Measurements from ENCODE around the gene TLR3.
"Not testable (repeated sequence)": the region's sequence is repeated elsewhere in the genome, so short reads cannot be mapped to it uniquely, and the experiment has no call there.

Gene TLR3

DNA sequence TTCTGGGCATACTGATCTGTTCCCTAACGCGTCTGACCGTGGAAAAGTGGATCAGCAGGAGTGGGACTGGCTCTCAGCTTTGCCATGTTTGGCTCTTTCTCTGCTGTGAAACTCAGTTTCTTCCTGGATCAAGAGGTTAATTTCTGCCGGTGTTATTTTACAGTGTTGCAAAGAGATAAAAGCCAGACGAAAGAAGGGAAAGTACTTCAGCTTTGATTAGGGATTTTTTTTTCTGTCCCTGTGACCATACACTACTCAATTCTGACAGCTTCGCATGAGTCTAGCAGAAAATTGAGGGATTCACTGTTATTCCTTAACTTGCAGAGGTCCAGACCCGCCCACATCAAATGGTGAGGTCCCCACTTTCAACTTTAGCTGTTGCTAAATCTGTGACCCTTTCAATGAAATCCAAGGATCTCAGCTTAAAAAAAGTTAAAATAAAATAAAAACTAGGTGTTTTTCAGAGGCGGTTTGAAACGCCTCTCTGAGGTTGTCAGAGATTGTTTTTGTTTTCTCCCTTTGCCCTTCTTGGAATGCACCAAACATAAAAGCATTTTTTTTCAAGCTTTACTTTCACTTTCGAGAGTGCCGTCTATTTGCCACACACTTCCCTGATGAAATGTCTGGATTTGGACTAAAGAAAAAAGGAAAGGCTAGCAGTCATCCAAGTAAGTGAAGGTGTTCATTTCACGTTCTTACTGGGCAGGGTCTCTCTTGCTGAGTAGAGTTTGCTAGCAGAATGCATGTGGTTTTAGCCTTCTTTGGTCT, at the start of gene TLR3:
Gene TLR3, plus strand, starts transcription at position 576 of the 768 bp plus-strand sequence. CDS start 7,464 bp downstream, outside the sequence.
- in situ Hi-C loops (cut with HindIII; ENCODE audit: low sequenced_read_pairs): no loop called here

DNA sequence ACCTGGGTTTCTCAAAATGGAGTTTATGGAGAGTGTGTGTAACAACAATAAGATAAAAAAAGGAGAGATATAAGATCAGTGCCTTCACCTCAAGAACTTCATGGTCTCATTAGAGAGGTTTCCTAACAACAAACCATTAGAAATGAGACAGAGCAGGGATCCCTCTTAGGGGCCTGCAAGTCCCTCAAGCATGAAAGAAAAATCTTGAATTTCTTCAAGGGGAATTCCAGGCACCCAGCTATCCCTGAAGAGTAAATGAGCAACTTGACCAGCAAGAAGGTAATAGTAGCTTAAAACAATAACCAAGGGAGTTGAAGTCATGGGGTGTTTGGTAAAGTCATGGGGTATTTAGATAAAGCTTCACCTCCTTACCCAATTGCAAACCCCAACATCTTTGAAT, 49.7 kb upstream of the TLR3 start:
- in situ Hi-C loops (cut with HindIII; ENCODE audit: low sequenced_read_pairs): no loop called here

DNA sequence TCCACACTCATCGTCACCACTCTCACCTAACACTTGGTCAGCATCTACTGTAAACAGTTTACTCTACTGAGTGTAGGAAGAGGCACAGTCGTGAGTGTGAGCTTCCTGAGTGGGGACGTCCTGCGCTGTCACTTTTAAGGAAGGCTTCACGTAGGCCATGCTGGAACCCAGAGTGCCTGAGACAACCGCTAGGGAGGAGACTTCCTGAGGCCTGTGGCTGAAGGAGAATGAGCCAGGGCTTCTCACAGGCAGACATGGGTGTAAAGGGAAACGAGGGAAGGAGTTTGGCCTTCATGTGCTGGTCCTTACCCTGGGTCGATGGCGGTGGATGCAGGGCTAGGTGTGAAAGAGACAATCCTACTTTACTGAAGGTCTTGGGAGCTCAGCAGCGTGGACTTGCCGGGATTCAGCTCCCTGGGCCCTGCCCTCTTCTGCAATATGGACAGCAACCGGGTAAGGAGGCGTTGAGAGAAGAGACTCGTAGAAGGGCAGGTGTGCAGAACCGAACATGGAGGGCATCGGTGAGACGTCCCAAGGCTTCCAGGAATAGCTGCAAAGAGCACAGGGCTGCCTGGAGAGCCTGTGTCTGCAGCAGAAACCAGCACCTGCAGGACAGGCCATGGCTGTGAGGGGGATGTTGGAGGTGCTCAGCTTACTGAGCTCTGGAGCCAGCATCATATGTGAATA, 48.7 kb upstream of the TLR3 start:
- in situ Hi-C loops (cut with HindIII; ENCODE audit: low sequenced_read_pairs): no loop called here

DNA sequence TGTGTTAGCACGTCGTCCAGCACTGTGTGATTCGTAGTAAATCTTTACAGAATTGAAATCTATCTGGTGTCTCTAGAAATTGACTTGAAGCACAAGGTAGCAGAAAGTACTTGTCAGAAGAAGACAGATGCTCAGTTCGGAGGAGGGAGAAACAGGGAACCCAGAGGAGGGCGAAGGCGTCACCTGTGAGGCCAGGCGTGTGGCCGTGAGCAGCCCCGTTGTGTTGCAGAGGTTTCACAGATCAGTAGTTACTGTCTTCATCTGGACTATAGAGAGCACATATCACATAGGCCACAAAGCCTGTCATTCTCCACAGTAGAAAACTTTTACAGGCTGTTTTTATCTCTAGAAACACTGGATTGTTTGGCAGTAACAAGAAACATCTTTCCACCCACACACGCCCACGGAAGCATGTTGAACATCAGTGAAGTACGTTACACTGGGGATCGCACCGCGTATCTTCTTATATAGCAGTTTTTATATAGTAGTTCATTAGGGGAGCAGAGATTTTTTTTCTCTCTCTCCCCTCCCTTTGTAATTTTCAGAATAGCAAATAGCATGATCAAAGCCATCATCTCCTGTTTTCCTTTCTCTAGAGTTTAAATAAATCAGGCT, 48.1 kb upstream of the TLR3 start:
- in situ Hi-C loops (cut with HindIII; ENCODE audit: low sequenced_read_pairs): no loop called here

DNA sequence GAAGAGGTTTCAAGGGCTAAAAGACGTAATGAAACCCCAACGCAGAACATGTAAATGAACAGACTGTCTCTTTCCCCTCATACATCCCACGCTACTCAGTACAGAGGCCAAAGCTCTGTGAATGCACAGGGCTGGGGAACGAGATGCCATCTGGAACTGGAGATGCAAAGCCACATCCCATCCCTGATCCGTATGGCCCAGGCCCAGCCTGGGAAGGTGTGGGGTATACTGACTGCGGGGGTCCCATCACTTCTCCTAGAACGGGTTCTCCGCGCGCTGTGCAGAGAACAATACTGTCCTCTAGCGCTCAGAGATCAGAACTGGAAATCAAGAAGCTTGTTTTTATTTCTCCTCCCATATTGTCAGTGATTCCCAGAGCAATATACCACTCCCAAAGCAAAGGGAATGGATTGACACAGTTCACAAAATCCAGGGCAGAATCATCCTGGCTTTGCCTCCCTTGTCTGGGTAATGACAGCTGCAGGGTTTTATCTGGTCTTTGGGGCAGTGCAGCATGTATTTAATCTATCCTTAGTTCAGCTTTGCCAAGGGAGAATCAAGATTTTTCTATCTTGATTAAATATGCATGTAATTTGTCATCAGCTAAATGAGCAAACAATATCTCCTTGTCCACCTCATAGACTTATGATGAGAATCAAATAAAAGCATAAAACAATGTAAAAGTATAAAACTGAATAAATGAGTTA, 47.3 kb upstream of the TLR3 start:
- in situ Hi-C loops (cut with HindIII; ENCODE audit: low sequenced_read_pairs): no loop called here

DNA sequence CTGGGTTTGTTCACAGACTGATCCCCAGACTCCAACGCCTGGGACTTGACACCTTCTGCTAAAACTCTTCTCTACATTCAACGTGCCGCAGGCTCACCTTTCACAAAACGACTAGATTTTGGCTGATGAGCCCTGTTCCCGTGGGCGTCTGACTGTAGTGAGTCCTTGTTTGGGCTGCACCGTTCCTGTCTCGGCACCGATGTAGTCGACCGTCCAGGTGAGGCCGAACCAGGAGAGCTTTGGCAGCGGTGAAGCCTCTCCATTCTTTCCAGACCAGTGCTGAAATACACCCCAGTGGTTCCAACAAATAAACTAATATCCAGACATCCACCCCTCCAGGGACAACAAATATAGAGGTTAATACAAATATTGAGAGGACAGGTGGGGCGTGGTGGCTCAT, 45.0 kb upstream of the TLR3 start:
- in situ Hi-C loops (cut with HindIII; ENCODE audit: low sequenced_read_pairs): no loop called here

DNA sequence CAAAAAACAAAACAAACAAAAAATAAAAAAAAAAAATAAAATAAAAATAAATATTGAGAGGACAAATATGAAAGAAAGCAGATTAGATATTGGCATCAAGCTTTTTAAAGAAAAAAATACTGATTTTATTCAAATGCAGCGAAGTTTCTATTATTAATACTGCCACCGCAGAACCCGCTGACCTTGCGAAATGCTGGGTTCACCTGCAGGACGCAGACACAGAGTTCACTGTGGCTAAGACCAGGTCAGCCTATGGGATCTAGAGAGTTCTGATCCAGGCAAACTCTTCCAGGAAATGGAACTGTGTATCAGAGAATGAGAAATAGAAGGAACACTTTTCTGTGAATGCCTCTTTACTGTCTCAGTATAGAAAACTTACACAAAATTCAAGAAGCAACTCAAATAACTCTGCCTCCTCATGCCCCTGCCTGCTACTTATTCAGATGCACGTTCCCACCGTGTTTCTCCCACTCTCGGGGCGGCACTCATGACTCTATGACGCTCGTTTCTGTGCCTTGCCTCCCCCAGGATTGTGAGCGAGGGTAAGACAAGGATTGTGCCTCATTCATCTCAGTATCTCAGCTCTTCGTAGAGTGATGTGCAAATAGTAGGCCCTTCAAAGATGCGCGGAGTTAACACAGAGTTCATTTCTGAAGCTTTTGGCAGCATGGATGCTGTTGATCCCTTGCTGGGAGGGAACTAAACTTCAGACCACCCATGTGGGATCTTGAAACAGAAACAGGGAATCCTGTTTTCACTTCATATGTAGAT, 44.1 kb upstream of the TLR3 start:
- in situ Hi-C loops (cut with HindIII; ENCODE audit: low sequenced_read_pairs): loop anchor here (5.0 kb wide), 1 partner anchor 33 kb away; no protein-coding TSS in a partner anchor

DNA sequence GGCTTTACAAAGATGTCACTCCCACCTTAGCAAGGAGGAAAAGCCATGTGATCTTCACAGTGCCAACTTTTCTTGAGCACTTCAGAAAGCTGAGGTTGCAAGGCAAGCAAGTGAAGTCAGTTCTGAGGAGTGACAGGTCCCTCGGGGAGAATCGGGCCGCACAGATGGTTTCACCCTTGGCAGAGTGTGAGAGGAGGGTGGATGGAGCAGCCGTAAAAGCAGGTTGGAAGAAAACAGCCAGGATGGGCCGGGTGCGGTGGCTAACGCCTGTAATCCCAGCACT, 43.6 kb upstream of the TLR3 start:
- in situ Hi-C loops (cut with HindIII; ENCODE audit: low sequenced_read_pairs): loop anchor here (5.0 kb wide), 1 partner anchor 33 kb away; no protein-coding TSS in a partner anchor

DNA sequence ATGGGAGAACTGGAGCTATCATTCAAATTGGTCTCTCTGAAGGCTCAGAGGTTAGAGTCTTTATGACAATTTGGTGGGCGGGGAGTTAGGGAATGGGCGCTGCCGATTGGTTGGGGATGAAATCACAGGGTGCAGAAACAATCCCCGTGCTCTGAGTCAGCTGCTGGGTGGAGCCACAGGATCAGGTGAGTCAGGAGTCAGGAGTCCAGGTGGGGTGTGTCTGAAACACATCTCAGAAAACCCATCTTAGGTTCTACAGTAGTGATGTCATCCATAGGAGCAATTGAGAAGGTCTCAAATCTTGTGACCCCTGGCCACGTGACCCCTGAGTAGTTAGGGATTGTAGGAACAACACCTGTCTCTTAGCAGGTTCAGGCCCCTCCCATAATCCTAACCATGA, 41.6 kb upstream of the TLR3 start:
- in situ Hi-C loops (cut with HindIII; ENCODE audit: low sequenced_read_pairs): loop anchor here (5.0 kb wide), 1 partner anchor 35 kb away; no protein-coding TSS in a partner anchor

DNA sequence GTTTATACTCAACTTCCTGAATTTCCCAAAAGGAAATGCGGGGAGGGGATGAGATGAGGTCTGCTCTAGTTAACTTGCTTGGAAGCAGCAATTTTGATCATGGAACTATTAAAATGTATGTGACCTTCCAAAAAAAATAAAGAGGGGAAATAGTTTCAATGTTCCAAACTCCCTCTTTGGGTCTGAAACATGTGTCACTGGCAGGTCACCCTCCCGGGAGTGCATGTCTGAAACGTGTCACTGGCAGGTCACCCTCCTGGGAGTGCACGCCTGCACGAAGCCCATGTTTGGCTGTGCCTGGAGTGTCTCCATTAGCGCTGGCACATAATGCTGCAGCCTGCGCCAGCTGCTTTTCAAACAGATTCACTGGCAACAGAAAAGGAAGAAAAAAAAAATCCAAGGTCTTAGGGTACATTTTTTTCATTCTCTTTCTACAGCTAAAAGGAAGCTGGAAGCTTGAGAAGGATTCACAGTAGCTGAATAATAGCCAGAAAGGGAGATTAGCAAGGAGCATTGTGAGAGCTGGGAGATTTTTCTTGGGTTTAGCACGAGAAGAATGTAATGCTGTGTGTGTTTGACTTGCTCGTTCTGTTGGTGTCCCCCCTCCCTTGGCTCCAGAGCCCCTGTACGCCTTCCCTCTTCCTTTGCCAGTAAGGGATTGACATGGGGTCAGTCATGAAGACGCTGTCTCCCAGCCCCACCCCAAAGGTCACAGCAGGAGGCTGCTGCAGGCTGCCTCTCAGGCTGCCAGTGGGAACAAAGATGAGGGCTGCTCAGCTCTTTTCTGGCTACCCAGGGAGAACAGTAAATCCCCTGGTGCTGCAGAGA, 39.2 kb upstream of the TLR3 start:
- in situ Hi-C loops (cut with HindIII; ENCODE audit: low sequenced_read_pairs): loop anchor here (5.0 kb wide), 1 partner anchor 37 kb away; no protein-coding TSS in a partner anchor

DNA sequence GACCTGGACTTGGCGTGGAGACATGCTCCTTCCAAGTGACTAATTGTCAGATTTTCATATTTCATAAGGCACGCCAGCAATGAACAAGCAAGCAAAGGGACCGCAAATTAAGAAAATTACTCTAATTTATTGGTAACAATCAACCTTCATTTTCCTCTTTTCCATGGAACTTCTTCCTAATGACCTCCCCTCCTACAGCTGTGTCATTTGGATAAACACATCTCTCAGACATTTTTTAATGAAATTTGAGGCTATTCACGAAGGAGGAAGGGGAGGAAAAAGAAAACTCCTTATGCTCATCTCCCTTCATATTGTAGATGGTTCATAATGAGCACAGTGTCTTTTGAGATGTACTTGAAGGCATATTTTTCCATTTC, 38.6 kb upstream of the TLR3 start:
- in situ Hi-C loops (cut with HindIII; ENCODE audit: low sequenced_read_pairs): no loop called here

DNA sequence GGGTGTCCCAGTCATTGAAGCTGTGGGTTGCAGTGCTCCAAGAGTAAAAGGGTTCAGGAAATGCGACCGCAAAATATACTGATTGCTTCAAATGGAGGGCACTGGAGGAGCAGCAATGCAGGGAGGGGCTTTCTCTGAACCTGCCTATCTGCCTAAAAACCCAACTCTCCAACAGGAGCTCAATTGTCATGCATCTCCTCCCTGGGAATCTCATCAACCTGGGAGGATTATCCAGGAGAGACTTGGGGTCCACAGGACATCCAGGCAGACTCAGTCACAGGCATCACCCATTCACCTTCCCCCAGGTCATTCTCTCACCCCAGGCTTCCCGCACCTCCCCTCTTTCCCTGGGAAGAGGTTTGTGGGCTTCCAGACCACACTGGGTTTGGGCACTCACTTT, 38.2 kb upstream of the TLR3 start:
- in situ Hi-C loops (cut with HindIII; ENCODE audit: low sequenced_read_pairs): no loop called here

DNA sequence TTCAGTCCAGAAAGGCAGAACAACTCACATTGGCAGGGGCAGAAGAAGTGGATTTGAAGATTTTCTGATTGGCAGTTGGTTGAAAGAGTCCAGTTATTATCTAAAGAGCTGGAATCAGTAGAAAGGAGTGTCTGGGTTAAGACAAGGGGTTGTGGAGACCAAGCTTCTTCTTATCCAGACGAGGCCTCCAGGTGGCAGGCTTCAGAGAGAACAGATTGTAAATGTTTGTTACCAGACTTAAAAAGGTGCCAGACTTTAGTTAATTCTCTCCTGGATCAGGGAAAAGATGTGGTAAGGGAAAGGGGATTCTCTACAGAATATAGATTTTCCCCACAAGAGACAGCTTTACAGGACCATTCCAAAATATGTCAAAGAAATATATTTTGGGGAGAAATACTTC, 36.7 kb upstream of the TLR3 start:
- in situ Hi-C loops (cut with HindIII; ENCODE audit: low sequenced_read_pairs): no loop called here

DNA sequence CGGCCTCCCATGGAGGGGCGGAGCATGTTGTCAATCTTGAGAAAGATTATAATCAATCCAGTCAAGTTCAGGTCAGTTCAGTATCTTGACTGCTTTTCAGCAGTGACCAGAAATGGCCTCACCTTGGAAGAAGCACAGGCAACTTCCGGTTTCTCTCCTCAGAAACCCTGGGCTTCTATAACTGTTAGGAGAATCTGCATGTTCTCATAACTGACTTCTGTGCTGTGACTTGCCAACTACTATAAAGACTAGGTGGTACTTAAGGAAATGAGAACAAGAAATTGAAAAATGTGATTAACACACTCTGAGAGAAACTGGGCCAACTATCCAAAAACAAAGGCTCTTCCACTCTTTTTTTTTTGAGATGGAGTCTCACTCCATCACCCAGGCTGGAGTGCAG, 35.9 kb upstream of the TLR3 start:
- in situ Hi-C loops (cut with HindIII; ENCODE audit: low sequenced_read_pairs): no loop called here

DNA sequence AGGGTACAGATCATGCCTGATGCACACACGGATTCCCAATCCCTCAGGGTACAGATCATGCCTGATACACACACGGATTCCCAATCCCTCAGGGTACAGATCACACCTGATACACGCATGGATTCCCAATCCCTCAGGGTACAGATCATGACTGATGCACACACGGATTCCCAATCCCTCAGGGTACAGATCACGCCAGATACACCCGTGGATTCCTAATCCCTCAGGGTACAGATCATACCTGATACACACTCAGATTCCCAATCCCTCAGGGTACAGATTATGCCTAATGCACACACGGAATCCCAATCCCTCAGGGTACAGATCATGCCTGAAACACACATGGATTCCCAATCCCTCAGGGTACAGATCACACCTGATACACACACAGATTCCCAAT, 34.3 kb upstream of the TLR3 start:
- in situ Hi-C loops (cut with HindIII; ENCODE audit: low sequenced_read_pairs): not testable (repeated sequence)

DNA sequence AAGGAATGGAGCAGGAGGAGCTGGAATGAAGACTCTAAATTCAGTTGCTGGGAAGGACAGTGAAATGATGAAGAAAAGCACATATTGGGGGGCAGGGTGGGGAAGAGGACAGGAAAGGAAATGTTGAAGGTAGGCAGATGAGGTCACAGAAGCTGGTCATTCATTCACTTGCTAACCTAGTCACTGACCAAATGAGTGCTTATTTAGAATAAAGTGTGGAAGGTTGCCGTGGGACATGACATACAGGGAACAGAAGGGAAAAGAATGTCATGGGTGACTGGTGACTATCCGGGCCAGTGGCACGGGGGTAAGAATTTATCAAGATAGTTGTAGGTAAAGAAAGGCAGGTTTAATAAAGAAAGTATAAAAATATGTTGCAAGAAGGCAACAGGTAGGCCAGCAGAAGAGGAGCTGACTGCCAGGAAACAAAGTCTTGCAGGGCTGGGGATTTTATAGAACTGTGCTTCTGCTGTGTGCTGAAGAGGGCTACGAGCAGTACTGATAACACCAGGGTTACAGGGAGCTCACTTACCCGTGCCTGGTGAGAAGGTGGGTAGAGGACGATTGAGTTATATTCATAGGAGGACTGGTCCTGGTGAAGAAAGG, 31.9 kb upstream of the TLR3 start:
- in situ Hi-C loops (cut with HindIII; ENCODE audit: low sequenced_read_pairs): no loop called here

DNA sequence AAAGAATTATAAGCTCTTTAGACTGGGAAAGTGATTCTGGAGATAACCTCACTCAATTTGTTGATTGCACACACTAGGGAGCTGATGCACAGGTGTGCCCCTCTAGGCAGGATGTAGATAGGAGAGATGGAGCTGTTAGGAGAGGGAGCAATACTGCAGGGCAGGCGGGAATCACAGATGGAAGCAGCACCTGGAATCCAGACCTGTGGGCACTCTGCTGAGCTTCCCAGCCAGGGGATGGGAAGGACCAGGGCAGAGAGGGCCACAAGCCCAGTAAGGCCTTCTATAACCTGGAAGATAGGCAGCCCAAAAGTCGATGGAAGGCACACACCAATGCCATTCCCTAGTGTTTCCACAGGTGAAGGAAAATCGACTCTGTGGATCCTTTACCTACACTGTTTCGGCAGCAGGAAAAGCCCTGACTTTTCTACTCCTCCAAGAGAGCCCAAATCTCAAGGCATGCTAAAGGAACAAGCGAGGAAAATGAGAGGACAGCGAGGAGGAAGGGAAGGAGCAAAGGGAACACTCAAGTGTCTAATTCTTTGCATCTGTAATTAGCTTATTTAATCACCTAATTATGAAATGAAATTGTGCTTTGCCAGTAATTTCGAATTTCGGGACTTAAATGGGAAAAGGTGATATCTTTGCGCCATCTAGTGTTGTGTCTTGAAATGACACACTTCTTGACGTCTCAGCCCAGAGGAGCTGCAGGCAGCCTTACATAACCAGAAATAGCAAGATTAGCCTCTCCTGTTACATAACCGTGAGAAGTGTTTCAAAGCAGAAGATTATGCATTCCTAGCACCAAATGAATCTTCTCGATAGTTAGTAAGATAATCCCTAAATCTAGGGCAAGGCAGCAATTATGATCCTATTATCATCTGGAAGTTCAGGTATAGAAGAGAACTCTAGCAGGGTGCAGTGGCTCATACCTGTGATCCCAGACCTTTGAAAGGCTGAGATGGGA, 31.0 kb upstream of the TLR3 start:
- in situ Hi-C loops (cut with HindIII; ENCODE audit: low sequenced_read_pairs): no loop called here

DNA sequence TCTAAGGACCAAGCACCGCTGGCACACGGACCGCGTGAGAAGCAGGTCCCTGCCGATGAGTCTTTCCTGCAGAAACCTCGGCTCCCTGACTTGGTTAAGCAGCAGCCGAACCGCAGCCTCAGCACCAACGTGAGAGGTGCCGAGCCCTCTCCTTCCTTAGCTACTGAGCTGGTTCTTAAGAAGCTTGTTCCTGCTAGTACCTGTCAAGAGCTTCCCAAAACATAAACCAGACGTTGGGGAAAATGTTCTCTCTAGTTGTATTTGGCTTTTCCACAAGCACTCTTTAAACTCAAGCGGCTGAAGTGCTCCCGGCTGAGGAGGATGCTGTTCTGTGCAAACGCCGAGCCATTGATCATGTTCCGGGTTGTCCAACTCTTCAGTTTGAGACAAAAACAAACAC, 29.3 kb upstream of the TLR3 start:
- in situ Hi-C loops (cut with HindIII; ENCODE audit: low sequenced_read_pairs): no loop called here

Data from DLD1 (cell line).